NCI-H2196 (cell line): ENCODE data around the gene NKAIN2.
"Not testable (repeated sequence)": the region's sequence is repeated elsewhere in the genome, so short reads cannot be mapped to it uniquely, and the experiment has no call there.

Experiments
- DNase-seq: peaks from one replicate; lab custom pipeline; 2025; ENCODE audit not compliant: unreplicated experiment; lab: John Stamatoyannopoulos, UW

Gene NKAIN2

DNA sequence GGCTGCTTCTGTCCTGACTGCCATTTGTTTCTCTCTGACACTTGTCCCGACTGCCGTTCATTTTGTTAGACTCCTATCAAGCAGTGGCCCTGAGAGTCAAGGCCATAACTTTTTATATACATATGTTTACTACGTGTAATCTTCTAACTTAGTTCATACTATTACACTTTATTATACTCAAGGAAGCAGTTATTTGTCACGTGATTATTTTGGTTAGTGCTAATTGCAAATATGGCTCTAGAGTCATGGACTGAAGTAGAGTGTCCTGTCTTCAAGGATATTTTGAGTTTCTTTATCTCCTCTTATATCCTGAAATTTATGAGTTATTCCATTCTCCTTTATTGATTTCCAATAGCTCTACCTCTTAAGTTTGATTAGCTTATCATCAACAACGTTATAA lies 864.4 kb downstream of the NKAIN2 start:
- DNase-seq, result no peak

DNA sequence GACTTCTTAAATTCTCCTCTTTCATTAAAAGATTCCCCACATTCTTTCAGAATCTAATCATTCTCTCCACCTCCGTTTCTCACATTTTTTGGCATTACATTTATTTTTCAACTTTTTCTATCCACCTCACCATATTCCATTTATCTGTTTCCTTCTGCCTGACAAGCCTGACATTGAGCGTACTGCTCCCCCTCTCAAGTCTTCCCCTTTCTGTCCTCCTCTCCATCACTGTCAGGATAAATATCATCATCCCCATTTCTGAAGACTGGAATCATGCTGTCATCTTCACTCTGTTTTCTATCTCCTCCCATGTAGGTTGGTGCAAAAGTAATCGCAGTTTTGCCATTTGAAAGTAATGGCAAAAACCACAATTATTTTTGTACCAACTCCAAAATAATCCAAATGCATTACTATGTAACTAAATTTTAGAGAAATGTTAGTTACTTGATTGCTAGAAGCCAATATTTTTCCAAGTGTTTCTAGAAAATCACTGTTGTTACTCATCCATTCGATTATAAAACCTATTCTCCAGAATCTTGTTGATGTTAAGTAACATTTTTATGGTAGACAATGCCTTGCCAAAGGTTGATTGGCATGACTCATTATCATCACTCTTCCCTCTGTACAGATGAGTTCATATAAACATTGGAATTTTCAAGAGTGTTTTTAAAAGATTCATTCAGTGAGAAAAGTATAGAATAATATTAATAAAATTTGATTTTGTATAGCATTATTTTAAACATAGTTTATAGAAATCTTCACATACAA lies 866.2 kb downstream of the NKAIN2 start:
- no peak for DNase-seq

DNA sequence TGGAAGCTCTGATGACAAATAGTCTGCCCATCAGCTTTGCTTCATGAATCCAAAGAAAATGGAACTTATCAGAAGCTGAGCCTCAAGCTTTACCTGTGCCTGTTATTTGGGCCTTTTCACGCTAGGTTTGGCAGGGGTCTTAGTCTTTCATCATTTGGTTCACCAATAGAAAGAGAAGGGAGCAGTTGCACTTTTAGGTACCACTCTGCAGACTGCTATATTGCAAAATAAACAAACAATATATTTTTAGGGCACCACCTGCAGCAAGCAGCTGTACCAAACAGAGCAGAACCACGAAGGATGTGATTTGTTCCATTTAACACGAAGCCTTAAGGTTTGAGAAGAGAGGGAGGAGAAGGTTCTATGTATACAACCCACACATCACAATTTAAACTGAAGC lies 867.1 kb downstream of the NKAIN2 start:
- no peak for DNase-seq

DNA sequence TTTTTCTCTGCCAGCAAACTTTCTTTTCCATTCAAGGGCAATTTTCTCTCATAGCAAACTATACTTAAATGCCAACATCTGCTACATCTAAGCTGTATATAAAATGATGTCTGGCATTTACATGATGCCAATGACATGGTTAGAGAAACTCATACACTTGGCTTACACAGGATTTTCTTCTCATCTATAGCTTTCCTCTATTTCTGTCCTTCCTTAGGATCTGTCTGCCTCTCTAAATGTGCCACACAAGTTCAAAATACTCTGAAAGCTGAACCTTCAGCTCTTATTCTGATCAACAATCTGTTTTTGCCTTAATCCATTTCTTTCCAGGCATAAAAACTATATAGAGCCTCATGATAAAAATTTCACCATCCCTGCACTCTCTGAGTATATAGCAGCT lies 867.7 kb downstream of the NKAIN2 start:
- no peak for DNase-seq

DNA sequence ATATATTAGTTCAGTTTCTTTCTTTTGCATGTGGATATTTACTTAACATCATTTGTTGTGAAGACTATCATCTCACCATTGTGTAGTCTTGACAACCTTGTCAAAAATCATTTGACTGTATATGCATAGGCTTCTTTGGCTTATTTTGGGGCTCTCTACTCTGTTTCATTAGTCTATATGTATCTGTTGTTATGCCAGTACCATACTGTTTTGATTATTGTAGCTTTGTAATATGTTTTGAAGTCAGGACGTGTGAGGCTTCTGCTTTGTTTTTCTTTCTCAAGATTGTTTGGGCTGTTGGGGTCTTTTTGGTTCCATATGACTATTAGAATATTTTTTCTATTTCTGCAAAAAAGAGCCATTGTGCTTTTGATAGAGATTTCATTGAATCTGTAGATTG lies 870.4 kb downstream of the NKAIN2 start:
- DNase-seq, result no peak

DNA sequence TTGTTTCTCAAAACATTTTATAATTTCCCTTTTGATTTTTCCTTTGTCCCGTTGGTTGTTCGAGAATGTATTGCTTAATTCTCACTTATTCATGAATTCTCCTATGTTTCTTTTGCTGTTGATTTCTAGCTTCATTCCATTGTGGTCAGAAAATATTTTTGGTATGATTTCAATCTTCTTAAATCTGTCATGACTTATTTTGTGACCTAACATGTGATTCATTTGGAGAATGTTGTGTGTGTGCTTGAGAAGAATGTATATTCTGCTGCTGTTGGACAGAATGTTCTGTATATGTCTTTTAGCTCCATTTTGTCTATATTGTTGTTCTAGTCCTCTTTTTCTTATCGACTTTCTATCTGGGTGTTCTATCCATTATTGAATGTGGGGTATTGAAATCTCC lies 872.4 kb downstream of the NKAIN2 start:
- no peak for DNase-seq

DNA sequence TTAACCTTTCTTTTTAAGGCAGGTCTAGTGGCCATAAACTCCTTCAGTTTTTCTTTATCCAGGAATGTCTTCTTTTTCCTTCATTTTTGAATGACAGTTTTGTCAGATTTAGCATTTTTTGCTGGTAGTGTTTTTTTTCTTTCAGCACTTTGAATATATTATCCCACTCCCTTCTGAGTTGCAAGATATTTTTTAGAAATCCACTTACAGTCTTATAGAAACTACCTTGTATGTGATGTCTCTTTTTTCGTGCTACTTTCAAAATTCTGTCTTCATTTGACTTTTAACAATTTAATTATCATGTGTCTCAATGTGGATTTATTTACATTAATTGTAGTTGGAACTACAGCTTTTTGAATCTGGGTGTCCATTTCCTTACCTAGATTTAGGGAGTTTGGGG lies 874.2 kb downstream of the NKAIN2 start:
- no peak for DNase-seq

DNA sequence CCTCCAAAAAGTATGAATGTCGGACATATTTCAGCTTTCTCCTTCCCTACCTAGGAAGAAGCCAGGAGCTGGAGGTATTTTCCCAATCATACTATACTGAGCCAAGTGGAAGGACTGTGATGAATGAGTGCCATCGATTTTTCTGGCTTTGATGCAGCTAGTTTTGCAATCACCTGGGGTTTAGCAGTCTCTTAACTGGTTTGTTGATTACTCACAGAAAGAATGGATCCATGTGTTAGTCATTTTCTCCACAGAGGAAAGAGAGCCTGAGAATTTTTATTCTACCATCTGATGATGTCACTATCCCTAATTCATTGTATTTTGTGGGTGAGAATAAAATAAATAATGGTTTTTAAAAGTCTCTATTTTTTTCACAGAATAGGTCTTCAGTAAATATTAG lies 875.7 kb downstream of the NKAIN2 start:
- DNase-seq, result no peak

DNA sequence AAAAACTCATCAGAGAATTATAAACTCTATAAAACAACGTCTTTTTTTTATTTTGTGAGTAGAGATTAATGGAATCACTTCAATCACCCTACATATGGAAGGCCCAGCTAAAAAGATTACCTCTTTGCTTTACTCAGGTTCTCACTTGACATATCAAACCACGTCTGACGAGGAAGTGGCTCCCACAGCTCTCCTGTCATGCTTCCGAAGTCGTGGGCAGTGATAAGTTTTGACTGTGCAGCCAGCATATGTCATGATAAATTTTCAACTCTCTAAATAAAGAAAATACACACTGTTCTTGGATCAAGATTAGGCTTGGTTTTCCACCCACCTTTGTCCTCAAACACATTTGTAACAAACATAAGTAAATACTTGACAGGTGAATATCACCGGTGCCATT lies 879.1 kb downstream of the NKAIN2 start:
- DNase-seq, result no peak

DNA sequence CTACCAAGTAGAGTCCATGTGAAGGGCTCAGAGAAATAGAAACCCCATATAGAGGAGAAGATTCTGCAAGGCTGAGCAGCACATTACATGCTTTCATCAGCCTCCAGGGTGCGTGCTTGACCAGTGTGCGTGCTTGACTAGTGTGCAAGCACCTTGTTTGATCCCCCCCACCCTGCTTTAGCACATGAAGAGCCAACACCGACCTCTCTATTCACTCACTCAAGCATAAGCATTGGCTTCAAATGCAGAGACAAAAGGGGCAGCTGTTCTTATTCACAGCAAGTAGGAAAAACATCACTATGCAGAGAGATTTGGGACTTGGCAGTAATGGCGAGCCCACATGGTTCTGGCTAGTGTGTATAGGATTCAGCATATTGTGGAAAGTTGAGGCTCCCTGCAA lies 879.8 kb downstream of the NKAIN2 start:
- DNase-seq, result no peak

DNA sequence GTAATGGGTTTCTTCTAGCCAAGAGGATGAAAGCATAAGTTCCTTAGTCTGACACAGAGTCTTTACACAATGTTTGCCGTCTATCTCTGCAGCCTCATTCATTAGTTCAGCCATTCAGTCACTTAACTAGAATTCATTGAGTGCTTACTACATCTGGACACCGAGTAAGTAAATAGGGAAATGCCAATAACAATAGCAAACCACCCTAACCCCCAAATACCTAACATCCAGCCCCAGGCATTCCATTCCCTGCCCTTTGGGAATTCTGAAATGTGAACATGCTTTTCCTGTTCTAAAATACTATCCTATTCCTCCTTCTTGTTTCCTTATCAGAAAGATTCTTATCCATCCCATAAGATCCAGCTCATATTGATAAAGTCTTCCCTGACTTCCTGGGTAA lies 881.0 kb downstream of the NKAIN2 start:
- no peak for DNase-seq

DNA sequence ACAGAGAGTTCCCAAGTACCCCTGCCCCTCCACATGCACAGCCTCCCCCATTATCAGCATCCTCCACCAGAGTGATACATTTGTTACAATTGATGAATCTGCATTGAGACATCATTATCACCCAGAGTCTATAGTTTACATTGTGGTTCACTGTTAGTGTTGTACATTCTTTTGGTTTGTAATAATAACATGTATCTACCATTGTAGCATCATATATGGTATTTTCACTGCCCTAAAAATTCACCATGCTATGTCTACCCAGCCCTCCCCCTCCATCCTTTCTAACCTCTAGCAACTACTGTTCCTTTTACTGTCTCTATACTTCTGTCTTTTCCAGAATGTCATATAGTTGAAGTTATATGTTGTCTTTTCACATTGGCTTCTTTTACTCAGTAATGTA lies 884.7 kb downstream of the NKAIN2 start:
- no peak for DNase-seq

DNA sequence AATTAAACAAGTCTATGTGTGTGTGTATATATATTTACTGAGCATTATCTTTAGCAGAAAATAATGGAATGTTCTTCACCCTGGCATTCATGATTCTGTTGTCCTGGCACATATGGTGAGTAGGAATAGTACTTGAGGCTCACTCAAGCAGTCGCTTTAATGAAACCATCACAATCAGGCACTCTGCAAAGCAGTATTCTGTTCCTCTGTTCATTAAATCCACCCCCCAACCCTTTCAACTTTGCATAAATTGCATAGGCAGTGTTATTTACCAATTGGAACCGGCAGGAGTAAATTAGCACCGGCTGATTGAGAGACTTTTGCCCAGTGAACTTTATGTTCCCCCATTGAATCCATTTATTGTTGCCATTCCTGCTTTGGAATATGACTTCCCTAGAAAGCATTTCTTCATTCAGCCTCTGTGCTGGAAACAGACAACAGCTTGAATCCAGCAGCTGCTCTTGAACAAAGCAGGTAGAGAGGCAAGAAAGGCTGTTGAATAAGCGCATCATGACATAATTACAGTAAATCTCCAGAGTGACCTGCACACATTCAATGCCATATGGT lies 890.6 kb downstream of the NKAIN2 start:
- no peak for DNase-seq

DNA sequence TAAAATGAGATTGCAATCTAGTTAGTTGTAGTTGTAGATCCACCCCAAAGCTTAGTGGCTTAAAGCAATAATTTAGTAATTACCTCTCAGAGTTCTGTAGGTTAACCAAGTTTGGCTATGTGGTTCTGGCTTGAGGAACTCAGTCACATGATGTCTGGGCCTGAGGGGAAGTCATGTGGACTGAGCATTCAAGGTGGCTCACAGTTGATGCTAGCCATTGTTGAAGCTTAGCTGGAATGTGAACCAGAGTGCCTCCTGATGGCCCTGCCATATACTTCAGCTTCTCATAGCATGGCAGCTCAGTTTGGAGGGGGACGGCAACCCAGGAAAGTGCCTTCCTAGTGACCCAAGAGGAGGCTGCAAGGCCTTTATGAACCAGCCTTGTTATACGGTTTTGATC lies 895.4 kb downstream of the NKAIN2 start:
- DNase-seq, result no peak

DNA sequence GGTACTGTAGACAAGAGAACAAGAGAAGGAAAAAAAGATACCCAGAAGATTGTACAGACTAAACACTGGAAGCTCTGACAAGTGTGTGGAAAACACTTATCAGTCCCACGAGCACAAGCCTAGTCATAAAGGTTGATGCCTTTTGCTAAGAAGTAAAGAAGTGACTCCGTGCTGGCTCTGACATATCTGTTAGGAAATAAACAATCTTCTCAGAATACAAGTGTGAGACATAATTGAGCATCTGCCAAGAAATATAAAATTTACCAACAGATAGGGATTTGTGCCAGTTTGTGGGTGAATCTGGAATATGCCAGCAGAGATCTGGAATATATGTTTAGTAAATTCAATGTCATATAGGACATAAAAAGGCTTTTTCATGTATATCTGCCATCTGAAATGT lies 899.9 kb downstream of the NKAIN2 start:
- DNase-seq, result no peak

DNA sequence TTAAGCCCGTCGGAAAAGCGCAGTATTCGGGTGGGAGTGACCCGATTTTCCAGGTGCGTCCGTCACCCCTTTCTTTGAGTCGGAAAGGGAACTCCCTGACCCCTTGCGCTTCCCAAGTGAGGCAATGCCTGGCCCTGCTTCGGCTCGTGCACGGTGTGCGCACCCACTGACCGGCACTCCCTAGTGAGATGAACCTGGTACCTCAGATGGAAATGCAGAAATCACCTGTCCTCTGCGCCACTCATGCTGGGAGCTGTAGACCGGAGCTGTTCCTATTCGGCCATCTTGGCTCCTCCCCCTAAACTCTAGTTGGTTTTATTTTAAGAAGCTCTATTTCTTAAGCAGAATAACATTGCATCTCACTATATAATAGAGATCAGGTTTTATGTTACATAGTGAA lies 908.9 kb downstream of the NKAIN2 start:
- not testable (repeated sequence) for DNase-seq

DNA sequence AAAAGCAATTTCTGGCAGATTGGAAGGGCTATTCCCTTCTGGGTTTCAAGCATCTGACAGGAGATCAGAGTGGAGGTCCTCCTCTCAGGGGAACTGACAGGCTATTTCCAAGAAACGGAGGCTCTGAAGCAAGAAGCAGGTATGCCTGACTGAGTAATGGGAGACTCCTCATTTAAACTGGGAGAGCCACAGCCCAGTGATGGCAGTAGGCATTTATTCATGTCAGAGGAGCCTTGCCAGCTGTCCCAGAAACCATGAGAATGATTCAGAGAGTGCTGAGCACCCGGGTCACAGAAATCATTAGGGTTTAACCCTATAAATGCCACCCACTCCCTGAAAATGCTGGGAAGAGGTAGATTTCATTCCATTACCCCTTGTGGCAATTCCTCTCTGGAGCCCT lies 911.1 kb downstream of the NKAIN2 start:
- no peak for DNase-seq

DNA sequence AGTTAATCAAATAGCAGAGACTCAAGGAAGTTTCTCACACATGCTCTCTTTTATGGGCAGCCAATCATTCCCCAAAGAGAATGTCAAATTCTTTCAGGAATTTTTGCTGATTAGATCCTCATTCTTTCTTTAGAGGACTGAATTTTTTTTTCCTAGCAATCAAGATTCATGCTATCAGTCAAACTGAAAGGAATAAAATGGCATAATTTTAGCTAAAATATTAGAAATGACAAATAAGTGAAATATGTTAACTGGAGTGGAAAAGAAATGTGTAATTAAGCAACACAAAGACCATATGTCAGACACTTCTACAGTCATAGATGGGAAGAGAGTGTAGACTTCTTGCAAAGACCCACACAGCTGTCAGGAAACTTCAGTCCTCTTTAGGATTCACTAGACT lies 916.2 kb downstream of the NKAIN2 start:
- DNase-seq, result no peak

DNA sequence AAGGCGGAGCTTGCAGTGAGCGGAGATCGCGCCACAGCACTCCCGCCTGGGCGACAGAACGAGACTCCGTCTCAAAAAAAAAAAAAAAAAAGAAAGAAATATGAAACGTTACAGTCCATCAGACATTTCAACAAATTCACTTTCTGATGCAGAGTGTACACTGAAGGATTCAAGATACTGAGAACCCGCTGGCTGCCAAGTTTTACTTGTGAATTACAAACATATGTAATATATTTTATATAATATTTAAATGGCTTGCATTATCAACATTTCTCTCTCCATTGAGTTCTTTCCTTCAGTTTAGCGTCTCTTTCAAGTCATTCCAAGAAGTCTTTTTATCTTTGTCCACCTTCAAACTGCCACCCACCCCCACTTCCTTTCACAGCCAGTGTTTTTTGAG lies 917.7 kb downstream of the NKAIN2 start:
- DNase-seq, result no peak

DNA sequence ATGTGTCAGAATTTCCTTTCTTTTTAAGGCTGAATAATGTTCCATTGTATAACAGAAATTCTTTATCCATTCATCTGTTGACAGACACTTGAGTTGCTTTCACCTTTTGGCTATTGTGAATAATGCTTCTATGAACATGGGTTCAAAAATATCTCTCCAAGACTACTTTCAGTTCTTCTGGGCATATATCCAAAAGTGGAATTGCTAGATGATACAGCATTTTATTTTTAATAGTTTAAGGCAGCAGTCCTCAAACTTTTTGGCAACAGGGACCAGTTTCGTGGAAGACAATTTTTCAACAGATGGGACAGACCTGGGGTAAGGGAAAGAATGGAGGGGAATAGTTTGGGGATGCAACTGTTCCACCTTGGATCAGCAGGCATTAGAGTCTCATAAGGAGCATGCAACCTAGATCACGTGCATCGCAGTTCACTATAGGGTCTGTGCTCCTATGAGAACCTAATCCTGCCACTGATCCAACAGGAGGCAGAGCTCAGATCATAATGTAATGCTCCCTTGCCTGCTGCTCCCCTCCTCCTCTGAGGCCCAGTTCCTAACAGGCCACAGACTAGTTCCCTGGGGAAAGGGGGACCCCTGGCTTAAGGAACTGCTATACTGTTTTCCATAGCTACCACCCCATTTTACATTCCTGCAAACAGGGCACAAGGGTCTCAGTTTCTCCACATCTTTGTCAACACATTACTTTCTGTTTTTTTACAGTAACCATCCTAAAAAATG lies 918.6 kb downstream of the NKAIN2 start:
- no peak for DNase-seq

DNA sequence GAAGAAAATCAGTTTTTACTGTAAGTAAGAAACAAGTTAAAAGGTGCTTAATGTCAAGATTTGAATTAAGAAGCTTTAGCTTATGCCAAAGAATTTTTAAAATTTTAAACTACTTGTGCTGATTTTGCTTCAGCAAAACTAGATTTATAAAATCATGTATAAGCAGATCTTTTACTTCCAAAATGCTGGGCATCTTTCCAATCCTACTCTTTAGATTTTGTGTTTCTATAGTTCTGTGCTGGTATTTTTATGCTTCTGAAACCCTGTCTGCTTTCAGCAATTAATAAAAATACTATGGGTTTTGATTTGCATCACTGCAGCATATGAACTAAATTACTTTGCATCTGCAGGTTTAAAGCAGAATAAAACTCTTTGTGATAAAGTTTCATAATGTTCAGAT lies 920.0 kb downstream of the NKAIN2 start:
- no peak for DNase-seq

DNA sequence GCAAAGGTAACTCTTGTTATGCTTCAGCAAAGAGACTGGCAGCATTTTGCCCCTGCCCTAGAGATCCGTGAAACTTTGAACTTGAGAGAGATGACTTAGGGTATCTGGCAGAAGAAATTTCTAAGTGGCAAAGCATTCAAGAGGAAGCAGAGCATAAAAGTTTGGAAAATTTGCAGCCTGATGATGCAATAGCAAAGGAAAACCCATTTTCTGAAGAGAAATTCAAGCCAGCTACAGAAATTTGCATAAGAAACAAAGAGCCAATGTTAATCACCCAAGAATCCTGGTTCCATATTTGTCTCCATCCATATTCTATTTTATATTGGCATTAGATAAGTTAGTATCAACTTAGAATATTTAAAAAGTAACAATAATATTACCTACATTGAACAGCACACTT lies 934.1 kb downstream of the NKAIN2 start:
- DNase-seq, result not testable (repeated sequence)
